Measurements from ENCODE around the gene KIF12.

- TF ChIP-seq, protein P1, sequence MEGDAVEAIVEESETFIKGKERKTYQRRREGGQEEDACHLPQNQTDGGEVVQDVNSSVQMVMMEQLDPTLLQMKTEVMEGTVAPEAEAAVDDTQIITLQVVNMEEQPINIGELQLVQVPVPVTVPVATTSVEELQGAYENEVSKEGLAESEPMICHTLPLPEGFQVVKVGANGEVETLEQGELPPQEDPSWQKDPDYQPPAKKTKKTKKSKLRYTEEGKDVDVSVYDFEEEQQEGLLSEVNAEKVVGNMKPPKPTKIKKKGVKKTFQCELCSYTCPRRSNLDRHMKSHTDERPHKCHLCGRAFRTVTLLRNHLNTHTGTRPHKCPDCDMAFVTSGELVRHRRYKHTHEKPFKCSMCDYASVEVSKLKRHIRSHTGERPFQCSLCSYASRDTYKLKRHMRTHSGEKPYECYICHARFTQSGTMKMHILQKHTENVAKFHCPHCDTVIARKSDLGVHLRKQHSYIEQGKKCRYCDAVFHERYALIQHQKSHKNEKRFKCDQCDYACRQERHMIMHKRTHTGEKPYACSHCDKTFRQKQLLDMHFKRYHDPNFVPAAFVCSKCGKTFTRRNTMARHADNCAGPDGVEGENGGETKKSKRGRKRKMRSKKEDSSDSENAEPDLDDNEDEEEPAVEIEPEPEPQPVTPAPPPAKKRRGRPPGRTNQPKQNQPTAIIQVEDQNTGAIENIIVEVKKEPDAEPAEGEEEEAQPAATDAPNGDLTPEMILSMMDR (IDR thresholded peaks at IDR 0.05; ENCODE audit: low read length) = no peak
- TF ChIP-seq EZH2 (optimal IDR thresholded peaks at IDR 0.05; ENCODE audit: low read depth, low read length) (no peak), EZH2phosphoT487 (IDR thresholded peaks at IDR 0.05; ENCODE audit: low read length) (no peak)
These were observed 20.3 kb downstream of the KIF12 start for GRCh38 chr9:114078781-114079156.
